ENCODE data around the gene MOB4.

MOB4 gene

GRCh38 chr2:197597166-197597565 lies 81.3 kb downstream of the MOB4 start:
- DNase-seq: no peak

GRCh38 chr2:197598450-197598849 lies 82.6 kb downstream of the MOB4 start:
- DNase-seq: no peak

GRCh38 chr2:197599285-197599965 lies 83.6 kb downstream of the MOB4 start:
- no peak for DNase-seq

GRCh38 chr2:197600306-197600705 lies 84.4 kb downstream of the MOB4 start:
- DNase-seq: no peak

GRCh38 chr2:197601726-197602125 lies 85.9 kb downstream of the MOB4 start:
- no peak for DNase-seq

Data from NCI-H2227 treated with DMSO at 0.1 percent for 48 hours (cell line).